ENCODE results near the gene CCNB1IP1. TPM values are rescaled to one million over a fixed set of nuclear protein-coding genes. Genes with fewer than 3 reads are reported as not detected.
"Not testable (repeated sequence)": the region's sequence is repeated elsewhere in the genome, so short reads cannot be mapped to it uniquely, and the experiment has no call there.

CCNB1IP1 gene
- polyA plus RNA-seq, 3 donors from 2014 or later = 11.0 to 16.2 (median 14.9) TPM

GRCh38 chr14:20264361-20264760 is 68.7 kb downstream of the CCNB1IP1 start:
- not testable (repeated sequence) for H3K27ac Mint-ChIP-seq; DNase-seq; H3K4me3 Mint-ChIP-seq; H3K9me3 Mint-ChIP-seq; H3K27me3 Mint-ChIP-seq (ENCODE audit: low read depth in 3 of 3); H3K4me1 Mint-ChIP-seq
- peaks cover 6 to 18% (median 17%) of the 10 kb centered on the region in 3 donors for H3K36me3 Mint-ChIP-seq

- no peak overlapping the region for H3K27ac Mint-ChIP-seq
- H3K4me1 Mint-ChIP-seq = no peaks in the 10 kb centered on the region
- peaks cover 6 to 18% (median 17%) of the 10 kb centered on the region in 3 donors for H3K36me3 Mint-ChIP-seq
- H3K9me3 Mint-ChIP-seq = no peaks in the 10 kb centered on the region
- no peak overlapping the region for H3K4me3 Mint-ChIP-seq
- H3K27me3 Mint-ChIP-seq (ENCODE audit: low read depth in 3 of 3) = no peaks in the 10 kb centered on the region
- DNase-seq = no peak
Measured at GRCh38 chr14:20262642-20263128, 70.4 kb downstream of the CCNB1IP1 start.

Other genes starting within 250 kb of the CCNB1IP1 start
- gene OR4K17, start 222.5 kb downstream of the CCNB1IP1 start, polyA plus RNA-seq = not detected
- gene OR4N5, start 194.5 kb downstream of the CCNB1IP1 start, polyA plus RNA-seq = not detected
- not detected for gene OR11G2, start 142.4 kb downstream of the CCNB1IP1 start, polyA plus RNA-seq
- not detected for gene OR11H6, start 109.6 kb downstream of the CCNB1IP1 start, polyA plus RNA-seq
- gene OR11H7, start 104.3 kb downstream of the CCNB1IP1 start, polyA plus RNA-seq = not detected
- gene OR11H4, start 94.0 kb downstream of the CCNB1IP1 start, polyA plus RNA-seq = not detected
- gene TTC5, start 27.3 kb downstream of the CCNB1IP1 start, polyA plus RNA-seq = 10 to 100 TPM; 24.3 to 42.4 (median 25.9) TPM
- 10 to 100 TPM in 2 of 3 donors, 1 to 10 TPM in 1; 8.1 to 12.8 (median 10.4) TPM for gene PARP2, start 10.4 kb upstream of the CCNB1IP1 start, polyA plus RNA-seq
- 1 to 10 TPM in 2 of 3 donors, not detected in 1; 4.2 to 8.1 TPM for gene TEP1, start 80.2 kb upstream of the CCNB1IP1 start, polyA plus RNA-seq
- gene KLHL33, start 102.9 kb upstream of the CCNB1IP1 start, polyA plus RNA-seq = under 1 TPM in 1 of 3 donors, not detected in 2; 0.21 TPM
- gene OSGEP, start 121.5 kb upstream of the CCNB1IP1 start, polyA plus RNA-seq = 10 to 100 TPM; 40.2 to 49.4 (median 45.5) TPM
- 10 to 100 TPM; 85.6 to 95.6 (median 93.3) TPM for gene APEX1, start 121.9 kb upstream of the CCNB1IP1 start, polyA plus RNA-seq
- 10 to 100 TPM; 17.7 to 29.2 (median 26.2) TPM for gene PIP4P1, start 128.2 kb upstream of the CCNB1IP1 start, polyA plus RNA-seq
- gene PNP, start 136.1 kb upstream of the CCNB1IP1 start, polyA plus RNA-seq = 10 to 100 TPM; 38.8 to 71.6 (median 69.6) TPM
- gene RNASE10, start 172.3 kb upstream of the CCNB1IP1 start, polyA plus RNA-seq = not detected
- gene RNASE9, start 227.8 kb upstream of the CCNB1IP1 start, polyA plus RNA-seq = not detected

Data from immature natural killer cell (primary cell).